ENCODE results near the gene PITPNC1. TPM values are rescaled to one million over a fixed set of nuclear protein-coding genes. Genes with fewer than 3 reads are reported as not detected.

Gene PITPNC1
- polyA plus RNA-seq, 1 of the 3 experiments (the other 2 are of a cell fraction) = 18.4 TPM

- Histone ChIP-seq H3K27me3 (ENCODE audit: insufficient read depth) (no peaks in the 10 kb centered on the region), H3K36me3 (replicated peaks in 1 of 2; ENCODE audit: control insufficient read depth in 1 of 2, insufficient read depth in 2 of 2, low read length in 1 of 2) (no peaks in the 10 kb centered on the region), H3K4me2 (no peak overlapping the region), H2AFZ (ENCODE audit: low read depth) (no peak overlapping the region), H3K4me3 (ENCODE audit: low read depth in 2 of 2, low read length in 1 of 2) (no peak overlapping the region), H3F3A (replicated peaks; ENCODE audit: insufficient read depth) (no peaks in the 10 kb centered on the region), H3K9ac (no peak overlapping the region), H3K27ac (ENCODE audit: low read depth in 2 of 2, low read length in 1 of 2) (peak overlapping the region in 1 of 2 experiments; percentile 29; a peak in 1 of 4 replicates), H3K4me1 (ENCODE audit: control insufficient read depth in 1 of 2, insufficient read depth in 2 of 2, low read depth in 1 of 2, low read length in 1 of 2) (no peaks in the 10 kb centered on the region; a peak in 1 of 4 replicates), H3K9me2 (no peaks in the 10 kb centered on the region), H3K9me3 (no peaks in the 10 kb centered on the region), H3K79me2 (ENCODE audit: insufficient read depth) (peaks cover 2% of the 10 kb centered on the region), H4K20me1 (ENCODE audit: insufficient read depth) (no peaks in the 10 kb centered on the region)
- TF ChIP-seq MAX (IDR thresholded peaks at IDR 0.05; ENCODE audit: low read depth) = no peak
- CTCF ChIA-PET = interaction anchor here (1.1 to 11.2 kb wide), 3 partner anchors 11 to 129 kb away, joined by 3 to 96 read pairs (median 4); partner anchors contain the start of gene PITPNC1
- no peak for DNase-seq
- WGBS (ENCODE audit: low lambda C conversion rate) = 92% methylated on average over 4 of the region's 4 CpGs
- POLR2A ChIA-PET = no interaction called here
These were observed 122.6 kb downstream of the PITPNC1 start for GRCh38 chr17:67499685-67500084.

GRCh38 chr17:67500261-67500660 is 123.2 kb downstream of the PITPNC1 start:
- POLR2A ChIA-PET = no interaction called here
- no peaks in the 10 kb centered on the region for H3F3A ChIP-seq (replicated peaks; ENCODE audit: insufficient read depth)
- no peak for DNase-seq
- no peaks in the 10 kb centered on the region; a peak in 1 of 4 replicates for H3K4me1 ChIP-seq (ENCODE audit: control insufficient read depth in 1 of 2, insufficient read depth in 2 of 2, low read depth in 1 of 2, low read length in 1 of 2)
- no peak overlapping the region for H3K4me2 ChIP-seq
- H3K36me3 ChIP-seq (replicated peaks in 1 of 2; ENCODE audit: control insufficient read depth in 1 of 2, insufficient read depth in 2 of 2, low read length in 1 of 2) = no peaks in the 10 kb centered on the region
- H3K9me3 ChIP-seq = no peaks in the 10 kb centered on the region
- no peak overlapping the region for H3K4me3 ChIP-seq (ENCODE audit: low read depth in 2 of 2, low read length in 1 of 2)
- no peaks in the 10 kb centered on the region for H4K20me1 ChIP-seq (ENCODE audit: insufficient read depth)
- peaks cover 2% of the 10 kb centered on the region for H3K79me2 ChIP-seq (ENCODE audit: insufficient read depth)
- 15% methylated on average over 2 of the region's 2 CpGs for WGBS (ENCODE audit: low lambda C conversion rate)
- no peaks in the 10 kb centered on the region for H3K9me2 ChIP-seq
- no peaks in the 10 kb centered on the region for H3K27me3 ChIP-seq (ENCODE audit: insufficient read depth)
- H2AFZ ChIP-seq (ENCODE audit: low read depth) = no peak overlapping the region
- CTCF ChIA-PET = interaction anchor here (1.7 kb wide), 1 partner anchor 11 kb away, joined by 4 read pairs; no protein-coding TSS in a partner anchor
- no peak overlapping the region for H3K9ac ChIP-seq
- TF ChIP-seq RAD21 (IDR thresholded peaks at IDR 0.05; ENCODE audit: low read length) (no peak), FOSL2 (IDR thresholded peaks at IDR 0.05; ENCODE audit: borderline replicate concordance, low read depth) (peak; percentile 73; the same call in 1 of the 2 replicates), JUND (IDR thresholded peaks at IDR 0.05) (peak; percentile 74), GATA2 (CRISPR knock-in tag; IDR thresholded peaks at IDR 0.05) (no peak), USF2 (IDR thresholded peaks at IDR 0.05; ENCODE audit: borderline replicate concordance, low read depth, low read length) (no peak), MAX (IDR thresholded peaks at IDR 0.05; ENCODE audit: low read depth) (no peak), RFX5 (IDR thresholded peaks at IDR 0.05; ENCODE audit: low read length) (no peak), RXRA (IDR thresholded peaks at IDR 0.05; ENCODE audit: borderline replicate concordance, low read depth) (no peak), EZH2phosphoT487 (IDR thresholded peaks at IDR 0.05; ENCODE audit: borderline replicate concordance, low read depth) (no peak), CTCF (IDR thresholded peaks at IDR 0.05) (no peak), USF1 (IDR thresholded peaks at IDR 0.05; ENCODE audit: borderline replicate concordance, low read depth) (no peak), TCF12 (IDR thresholded peaks at IDR 0.05) (peak; percentile 44), YY1 (IDR thresholded peaks at IDR 0.05; ENCODE audit: low read depth) (no peak), RCOR1 (IDR thresholded peaks at IDR 0.05; ENCODE audit: low read length) (no peak), REST (IDR thresholded peaks at IDR 0.05; ENCODE audit: low read depth, low read length) (no peak), EP300 (IDR thresholded peaks at IDR 0.05; ENCODE audit: borderline replicate concordance in 1 of 2, low read depth in 1 of 2, low read length in 1 of 2) (no peak), NRF1 (IDR thresholded peaks at IDR 0.05; ENCODE audit: low read depth, low read length) (no peak), GABPA (IDR thresholded peaks at IDR 0.05; ENCODE audit: low read depth) (no peak), CHD2 (IDR thresholded peaks at IDR 0.05; ENCODE audit: low read length, partially characterized antibody) (no peak)
- H3K27ac ChIP-seq (ENCODE audit: low read depth in 2 of 2, low read length in 1 of 2) = peak overlapping the region in 1 of 2 experiments; percentile 29; a peak in 1 of 4 replicates
